Esophagus muscularis mucosa (tissue), 3 donors: Measurements from ENCODE around the gene SERPING1.

ENCODE experiments used
- EP300 ChIP-seq: sonication (generic); formaldehyde crosslinking; IDR thresholded peaks from one replicate; pipeline ENCODE4 v1.6.1; 2017; ENCODE audit warnings: antibody characterized with exemption
- TF ChIP-seq, protein P1 (sequence below), 3 experiments: fragments of 200-600 bp in 2 of 3; fragments of 450-650 bp in 1 of 3; sonication (generic) in 2 of 3; IDR thresholded peaks; one replicate each; pipeline ENCODE4 v1.5.1; 2017 to 2019; ENCODE audit warnings: antibody characterized with exemption in 3 of 3, mild to moderate bottlenecking in 2 of 3, moderate library complexity in 1 of 3

- TF ChIP-seq EP300, result no peak
- TF ChIP-seq, protein P1, sequence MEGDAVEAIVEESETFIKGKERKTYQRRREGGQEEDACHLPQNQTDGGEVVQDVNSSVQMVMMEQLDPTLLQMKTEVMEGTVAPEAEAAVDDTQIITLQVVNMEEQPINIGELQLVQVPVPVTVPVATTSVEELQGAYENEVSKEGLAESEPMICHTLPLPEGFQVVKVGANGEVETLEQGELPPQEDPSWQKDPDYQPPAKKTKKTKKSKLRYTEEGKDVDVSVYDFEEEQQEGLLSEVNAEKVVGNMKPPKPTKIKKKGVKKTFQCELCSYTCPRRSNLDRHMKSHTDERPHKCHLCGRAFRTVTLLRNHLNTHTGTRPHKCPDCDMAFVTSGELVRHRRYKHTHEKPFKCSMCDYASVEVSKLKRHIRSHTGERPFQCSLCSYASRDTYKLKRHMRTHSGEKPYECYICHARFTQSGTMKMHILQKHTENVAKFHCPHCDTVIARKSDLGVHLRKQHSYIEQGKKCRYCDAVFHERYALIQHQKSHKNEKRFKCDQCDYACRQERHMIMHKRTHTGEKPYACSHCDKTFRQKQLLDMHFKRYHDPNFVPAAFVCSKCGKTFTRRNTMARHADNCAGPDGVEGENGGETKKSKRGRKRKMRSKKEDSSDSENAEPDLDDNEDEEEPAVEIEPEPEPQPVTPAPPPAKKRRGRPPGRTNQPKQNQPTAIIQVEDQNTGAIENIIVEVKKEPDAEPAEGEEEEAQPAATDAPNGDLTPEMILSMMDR (IDR thresholded peaks at IDR 0.05), result no peak
Observed at GRCh38 chr11:57596266-57596885, 1.1 kb upstream of the SERPING1 start.
